Heart right ventricle (tissue), 16 donors: ENCODE results near the gene FUT6. TPM values are rescaled to one million over a fixed set of nuclear protein-coding genes. Genes with fewer than 3 reads are reported as not detected.
"Not testable (repeated sequence)": the region's sequence is repeated elsewhere in the genome, so short reads cannot be mapped to it uniquely, and the experiment has no call there.

Source experiments
- ATAC-seq, 8 donors: fragments of 200-7000 bp; cut with Tn5 transposase; one replicate each; pipeline ENCODE4 v1.9.1; 2020; ENCODE audit warnings: mild to moderate bottlenecking in 8 of 8, moderate library complexity in 8 of 8, moderate number of reproducible peaks in 1 of 8
- DNase-seq, 2 donors: peaks; one replicate each; pipeline ENCODE4 v3.0.0-alpha.2; 2020
- H3K27ac ChIP-seq, 10 donors: fragments of 200-600 bp; sonication (generic) in 2 of 10; one replicate each; pipeline versions ENCODE4 v1.5.0 to v1.8.0; 2020 to 2022; ENCODE audit warnings: mild to moderate bottlenecking in 3 of 10
- H3K27me3 ChIP-seq, 7 donors: fragments of 200-600 bp; one replicate each; pipeline ENCODE4 v1.8.0; 2021 to 2022; ENCODE audit warnings: mild to moderate bottlenecking in 2 of 7
- H3K36me3 ChIP-seq, 9 donors: fragments of 200-600 bp; sonication (generic) in 1 of 9; one replicate each; pipeline versions ENCODE4 v1.5.0 to v1.8.0; 2020 to 2022; ENCODE audit warnings: mild to moderate bottlenecking in 2 of 9
- H3K4me1 ChIP-seq, 9 donors: fragments of 200-600 bp; sonication (generic) in 1 of 9; one replicate each; pipeline versions ENCODE4 v1.5.0 to v1.8.0; 2020 to 2022; ENCODE audit warnings: mild to moderate bottlenecking in 4 of 9
- H3K4me3 ChIP-seq, 10 donors: fragments of 200-600 bp; sonication (generic) in 2 of 10; one replicate each; pipeline versions ENCODE4 v1.5.0 to v1.8.0; 2020 to 2022; ENCODE audit warnings: mild to moderate bottlenecking in 7 of 10, moderate library complexity in 2 of 10
- H3K9me3 ChIP-seq, 11 donors: fragments of 200-600 bp in 10 of 11; sonication (generic) in 2 of 11; one replicate each; pipeline versions ENCODE4 v1.5.0 to v1.8.0; 2013 to 2022; ENCODE audit warnings: mild to moderate bottlenecking in 2 of 11, control low read depth in 1 of 11, moderate library complexity in 1 of 11
- WGBS, 2 donors: extraction: QIAGEN DNeasy Blood & Tissue Kit; methylation state at CpG; one replicate each; pipeline ENCODE4 v1.1.7; 2013; ENCODE audit warnings: inconsistent platforms in 1 of 2; 5-methylcytosine and 5-hydroxymethylcytosine counted together
- intact Hi-C, 10 donors: fragments of 100-400 bp; cut with DNase I; formaldehyde crosslinking; loops; one replicate each; pipeline versions ENCODE4 v1.11.1 to v1.14.2; 2022
- polyA plus RNA-seq, 2 donors: library from polyadenylated mRNA; stranded (reverse); fragments of 200-250 nt; gene quantifications; one replicate each; pipeline ENCODE4 v1.2.3, GENCODE V29; 2013
- total RNA-seq, 10 donors: library from RNA; stranded (reverse); fragmentation: NEBNext Ultra II Directional in 3 of 10; extraction: Animal tissue kit (Norgen Biotek cat#: 25700) in 3 of 10; gene quantifications; one replicate each; pipeline versions ENCODE4 v1.2.1 to v1.2.4, GENCODE V29; 2021 to 2023
- TF ChIP-seq, protein P1 (sequence below), 9 donors: fragments of 200-600 bp; sonication (generic) in 2 of 9; IDR thresholded peaks; one replicate each; pipeline versions ENCODE4 v1.5.0 to v1.8.0; 2021 to 2022; ENCODE audit warnings: antibody characterized with exemption in 9 of 9, mild to moderate bottlenecking in 5 of 9, moderate library complexity in 1 of 9
- donor health status: Arrhythmogenic right ventricular cardiomyopathy.
- donor health status: ischemic (EF 13 %, LVEDD 7.1; RV severe dilation, severe dysfunction).
- donor health status: healthy with polysubstance abuse.
- donor health status: DM: no; HTN: yes; CAD: no.
- donor health status: DM: no; HTN: no; CAD: no.
- donor health status: ischemic (EF 25% LVEDD 6.9; RV normal size, moderate dysfunction).
- donor health status: ischemic (EF 25% LVEDD 5.7; RV mildly dilated, moderate dysfunction).
- donor health status: healthy.
- donor health status: DM: yes; HTN: yes; CAD: no.
- donor health status: Ischemic cardiomyopathy.
- donor health status: ischemic (EF 35%, LVEDD 5.7; RV mildly dilated, moderate dysfunction).
- donor health status: nonischemic (EF 11% LVEDD 7.7; RV severe dilation, severe dysfunction).
- donor health status: DM: yes; HTN: yes; CAD: no.
- donor health status: PGD.
- donor health status: ischemic (EF 29% LVEDD 5.4; RV normal size, mild dysfunction).
- donor health status: nonischemic (EF 23%, LVEDD 6.1; RV moderate dilation, normal function).

Gene FUT6
- total and polyA plus RNA-seq, 12 donors, result not detected

DNA sequence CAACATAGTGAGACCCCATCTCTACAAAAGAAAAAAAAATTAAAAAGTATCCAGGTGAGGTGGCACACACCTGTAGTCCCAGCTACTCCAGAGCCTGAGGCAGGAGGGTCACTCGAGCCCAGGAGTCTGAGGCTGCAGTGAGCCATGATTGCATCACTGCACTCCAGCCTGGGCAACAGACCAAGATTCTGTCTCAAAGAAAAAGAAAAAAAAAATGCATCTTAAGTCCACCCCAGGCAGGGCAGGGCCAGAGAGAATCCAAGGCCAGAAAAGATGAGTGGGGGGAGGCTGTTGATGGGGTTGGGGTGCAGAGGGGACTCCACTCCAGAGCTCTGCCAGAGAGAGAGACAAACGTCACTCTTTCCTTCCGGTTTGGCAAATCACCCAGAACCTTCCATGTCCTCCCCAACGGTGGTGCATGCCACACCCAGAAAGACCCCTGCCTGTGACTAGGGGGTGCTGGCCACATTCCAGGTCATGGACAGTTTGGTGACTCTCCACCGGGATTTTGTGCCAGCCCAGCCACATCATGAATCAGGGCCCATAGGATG is 11.3 kb upstream of the FUT6 start:
- H3K27ac ChIP-seq, result no peak overlapping the region
- H3K9me3 ChIP-seq, result no peaks in the 10 kb centered on the region
- H3K4me1 ChIP-seq, result peaks cover 0 to 4% (median 0%) of the 10 kb centered on the region in 9 donors
- TF ChIP-seq, protein P1, sequence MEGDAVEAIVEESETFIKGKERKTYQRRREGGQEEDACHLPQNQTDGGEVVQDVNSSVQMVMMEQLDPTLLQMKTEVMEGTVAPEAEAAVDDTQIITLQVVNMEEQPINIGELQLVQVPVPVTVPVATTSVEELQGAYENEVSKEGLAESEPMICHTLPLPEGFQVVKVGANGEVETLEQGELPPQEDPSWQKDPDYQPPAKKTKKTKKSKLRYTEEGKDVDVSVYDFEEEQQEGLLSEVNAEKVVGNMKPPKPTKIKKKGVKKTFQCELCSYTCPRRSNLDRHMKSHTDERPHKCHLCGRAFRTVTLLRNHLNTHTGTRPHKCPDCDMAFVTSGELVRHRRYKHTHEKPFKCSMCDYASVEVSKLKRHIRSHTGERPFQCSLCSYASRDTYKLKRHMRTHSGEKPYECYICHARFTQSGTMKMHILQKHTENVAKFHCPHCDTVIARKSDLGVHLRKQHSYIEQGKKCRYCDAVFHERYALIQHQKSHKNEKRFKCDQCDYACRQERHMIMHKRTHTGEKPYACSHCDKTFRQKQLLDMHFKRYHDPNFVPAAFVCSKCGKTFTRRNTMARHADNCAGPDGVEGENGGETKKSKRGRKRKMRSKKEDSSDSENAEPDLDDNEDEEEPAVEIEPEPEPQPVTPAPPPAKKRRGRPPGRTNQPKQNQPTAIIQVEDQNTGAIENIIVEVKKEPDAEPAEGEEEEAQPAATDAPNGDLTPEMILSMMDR (IDR thresholded peaks at IDR 0.05), result no peak
- DNase-seq, result no peak
- peak in 1 of 8 donors; percentile 13 for ATAC-seq
- H3K4me3 ChIP-seq, result no peak overlapping the region
- intact Hi-C loops, result no loop called here
- no peaks in the 10 kb centered on the region for H3K36me3 ChIP-seq
- H3K27me3 ChIP-seq, result peaks cover 0 to 4% (median 0%) of the 10 kb centered on the region in 7 donors
- 20 to 25% methylated on average over 5 of the region's 5 CpGs for WGBS, 2 donors

DNA sequence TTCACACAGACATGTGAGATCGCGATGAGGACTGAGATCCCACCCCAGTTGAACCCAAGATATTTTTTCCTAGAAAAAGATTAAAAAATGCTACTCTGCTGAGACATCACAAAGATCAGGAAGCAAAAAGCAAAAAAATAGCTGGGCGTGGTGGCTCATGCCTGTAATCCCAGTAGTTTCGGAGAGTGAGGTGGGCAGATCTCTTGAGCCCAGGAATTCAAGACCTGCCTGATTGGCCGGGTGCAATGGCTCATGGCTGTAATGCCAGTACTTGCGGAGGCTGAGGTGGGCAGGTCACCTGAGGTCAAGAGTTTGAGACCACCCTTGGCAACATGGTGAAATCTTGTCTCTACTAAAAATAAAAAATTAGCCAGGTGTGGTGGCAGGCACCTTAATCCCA is 10.7 kb upstream of the FUT6 start:
- H3K4me3 ChIP-seq, result no peak overlapping the region
- 85 to 95% methylated on average over 6 of the region's 6 CpGs for WGBS, 2 donors
- peaks cover 0 to 4% (median 0%) of the 10 kb centered on the region in 9 donors for H3K4me1 ChIP-seq
- H3K27me3 ChIP-seq, result peaks cover 0 to 2% (median 0%) of the 10 kb centered on the region in 7 donors
- no peak for DNase-seq
- H3K36me3 ChIP-seq, result no peaks in the 10 kb centered on the region
- H3K9me3 ChIP-seq, result no peaks in the 10 kb centered on the region
- TF ChIP-seq, protein P1 (IDR thresholded peaks at IDR 0.05), result no peak
- ATAC-seq, result no peak
- intact Hi-C loops, result no loop called here
- H3K27ac ChIP-seq, result no peak overlapping the region

DNA sequence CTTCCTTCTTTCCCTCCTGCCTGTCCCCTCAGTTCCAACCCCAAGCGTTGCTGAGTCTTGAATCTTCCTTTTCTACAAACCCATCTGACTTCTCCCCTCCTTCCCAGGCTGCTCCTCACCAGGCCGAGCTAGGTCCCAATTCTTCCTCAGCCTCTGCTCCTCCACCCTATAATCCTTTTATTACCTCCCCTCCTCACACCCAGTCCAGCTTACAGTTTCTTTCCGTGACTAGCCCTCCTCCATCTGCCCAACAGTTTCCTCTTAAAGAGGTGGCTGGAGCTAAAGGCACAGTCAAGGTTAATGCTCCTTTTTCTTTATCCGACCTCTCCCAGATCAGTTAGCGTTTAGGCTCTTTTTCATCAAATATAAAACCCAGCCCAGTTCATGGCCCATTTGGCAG is 9.1 kb upstream of the FUT6 start:
- H3K36me3 ChIP-seq, H3K4me1 ChIP-seq, H3K4me3 ChIP-seq, DNase-seq, H3K9me3 ChIP-seq, H3K27me3 ChIP-seq, ATAC-seq, intact Hi-C loops, H3K27ac ChIP-seq: not testable (repeated sequence)
- 83 to 84% methylated on average over 5 of the region's 5 CpGs for WGBS, 2 donors

DNA sequence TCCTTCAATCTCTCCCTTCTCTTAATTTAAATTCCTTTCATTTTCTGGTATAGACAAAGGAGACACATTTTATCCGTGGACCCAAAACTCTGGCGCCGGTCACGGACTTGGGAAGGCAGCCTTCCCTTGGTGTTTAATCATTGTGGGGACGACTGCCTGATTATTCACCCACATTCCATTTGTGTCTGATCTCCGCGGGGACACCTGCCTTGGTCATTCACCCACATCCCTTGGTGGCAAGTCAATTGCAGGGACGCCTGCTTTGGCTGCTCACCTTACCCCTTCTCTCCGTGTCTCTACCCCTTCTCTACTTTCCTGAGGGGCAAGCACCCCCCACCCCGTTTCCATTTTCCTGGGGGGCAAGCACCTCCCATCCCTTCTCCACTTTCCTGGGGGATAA is 8.3 kb upstream of the FUT6 start:
- DNase-seq, H3K9me3 ChIP-seq, H3K4me1 ChIP-seq, H3K36me3 ChIP-seq, H3K27ac ChIP-seq, intact Hi-C loops, ATAC-seq, H3K4me3 ChIP-seq, H3K27me3 ChIP-seq: not testable (repeated sequence)
- WGBS, 2 donors, result 84 to 86% methylated on average over 10 of the region's 10 CpGs

DNA sequence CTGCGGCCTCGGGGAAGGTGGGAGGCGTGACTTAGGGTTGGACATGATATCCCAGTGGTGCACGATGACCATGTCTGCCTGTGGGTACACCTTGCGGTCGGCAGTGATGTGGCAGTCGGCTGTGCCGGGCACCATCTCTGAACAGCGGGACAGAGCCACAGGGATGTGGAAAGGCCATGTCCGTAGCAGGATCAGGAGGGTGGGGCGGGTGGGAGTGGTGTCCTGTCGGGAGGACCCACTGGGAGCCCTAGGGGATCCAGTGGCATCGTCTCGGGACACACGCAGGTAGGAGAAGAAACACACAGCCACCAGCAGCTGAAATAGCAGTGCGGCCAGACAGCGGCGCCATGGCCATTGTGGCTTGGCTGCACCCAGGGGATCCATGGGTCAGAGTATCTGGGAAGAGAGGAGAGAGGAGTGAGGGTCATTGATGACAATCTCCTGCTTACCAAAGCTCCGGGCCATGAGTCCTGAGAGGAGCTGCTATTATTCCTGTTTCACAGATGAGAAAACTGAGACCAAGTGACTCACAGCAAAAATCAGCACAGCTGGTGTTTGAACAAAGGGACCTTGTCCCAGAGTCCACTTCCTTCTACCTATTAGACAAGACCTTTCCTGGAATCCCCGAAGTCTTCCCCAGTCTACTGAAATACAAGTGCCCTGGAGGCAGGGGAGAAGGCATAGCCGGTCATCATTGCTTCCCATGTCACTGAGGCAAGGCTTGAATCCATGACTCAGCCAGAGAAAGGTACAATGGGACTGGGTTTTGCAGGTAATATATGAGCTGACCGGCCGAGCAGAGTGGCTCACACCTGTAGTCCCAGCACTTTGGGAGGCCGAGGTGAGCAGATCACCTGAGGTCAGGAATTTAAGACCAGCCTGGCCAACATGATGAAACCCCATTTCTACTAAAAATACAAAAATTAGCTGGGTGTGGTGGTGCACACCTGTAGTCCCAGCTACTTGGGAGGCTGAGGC is 5.2 kb upstream of the FUT6 start:
- TF ChIP-seq, protein P1 (IDR thresholded peaks at IDR 0.05), result no peak
- 87% methylated on average over 24 of the region's 24 CpGs for WGBS, 2 donors
- intact Hi-C loops, result no loop called here
- peaks cover 0 to 5% (median 0%) of the 10 kb centered on the region in 7 donors for H3K27me3 ChIP-seq
- no peak overlapping the region for H3K4me3 ChIP-seq
- no peak for DNase-seq
- ATAC-seq, result no peak
- H3K27ac ChIP-seq, result no peak overlapping the region
- H3K9me3 ChIP-seq, result no peaks in the 10 kb centered on the region
- H3K4me1 ChIP-seq, result peaks cover 0 to under 1% (median 0%) of the 10 kb centered on the region in 9 donors
- no peaks in the 10 kb centered on the region for H3K36me3 ChIP-seq
